Ectodermal cell (in vitro differentiated cells): Measurements from ENCODE around the gene CDH7.

ENCODE experiments used
- H3K27ac ChIP-seq: 2 replicates; pipeline ENCODE4 v1.7.0; 2013; ENCODE audit warnings: mild to moderate bottlenecking, low read depth, low read length; ENCODE audit not compliant: insufficient read depth, poor library complexity, severe bottlenecking
- H3K27me3 ChIP-seq: 2 replicates; pipeline ENCODE4 v1.7.0; 2013; ENCODE audit warnings: mild to moderate bottlenecking, low read length; ENCODE audit not compliant: insufficient read depth, control insufficient read depth, poor library complexity, severe bottlenecking
- H3K36me3 ChIP-seq: one replicate; pipeline ENCODE4 v1.7.0; 2013; ENCODE audit warnings: low read length; ENCODE audit not compliant: control insufficient read depth, insufficient read depth
- H3K4me1 ChIP-seq: one replicate; pipeline ENCODE4 v1.7.0; 2013; ENCODE audit warnings: low read length; ENCODE audit not compliant: control insufficient read depth, insufficient read depth
- H3K4me3 ChIP-seq: 2 replicates; pipeline ENCODE4 v1.7.0; 2013; ENCODE audit warnings: low read depth, low read length, control low read depth; ENCODE audit not compliant: insufficient read depth
- H3K9me3 ChIP-seq: 2 replicates; pipeline ENCODE4 v1.7.0; 2013; ENCODE audit warnings: mild to moderate bottlenecking, low read length, moderate library complexity; ENCODE audit not compliant: control insufficient read depth
- WGBS, 2 experiments: methylation state at CpG; one replicate each; pipeline ENCODE4 v1.1.7; 2013; ENCODE audit warnings: missing lambda C conversion rate in 2 of 2; 5-methylcytosine and 5-hydroxymethylcytosine counted together

The CDH7 gene

GRCh38 chr18:65767406-65767805 lies 16.6 kb downstream of the CDH7 start:
- Histone ChIP-seq H3K4me3 (no peak overlapping the region), H3K4me1 (no peaks in the 10 kb centered on the region), H3K36me3 (no peaks in the 10 kb centered on the region), H3K27ac (no peak overlapping the region), H3K27me3 (no peaks in the 10 kb centered on the region), H3K9me3 (no peaks in the 10 kb centered on the region)
- 83 to 93% methylated on average over 1 to 2 of the region's 2 CpGs for WGBS, 2 experiments

GRCh38 chr18:65768120-65768778 lies 17.4 kb downstream of the CDH7 start:
- no peaks in the 10 kb centered on the region for H3K9me3 ChIP-seq
- WGBS, 2 experiments, result 90 to 95% methylated on average over 15 of the region's 15 CpGs
- H3K27ac ChIP-seq, result no peak overlapping the region
- H3K4me1 ChIP-seq, result no peaks in the 10 kb centered on the region
- no peak overlapping the region for H3K4me3 ChIP-seq
- H3K27me3 ChIP-seq, result no peaks in the 10 kb centered on the region
- H3K36me3 ChIP-seq, result no peaks in the 10 kb centered on the region

GRCh38 chr18:65769652-65770051 lies 18.8 kb downstream of the CDH7 start:
- Histone ChIP-seq H3K4me3 (no peak overlapping the region), H3K9me3 (no peaks in the 10 kb centered on the region), H3K4me1 (no peaks in the 10 kb centered on the region), H3K36me3 (no peaks in the 10 kb centered on the region), H3K27ac (no peak overlapping the region), H3K27me3 (no peaks in the 10 kb centered on the region)
- WGBS, 2 experiments, result 87 to 94% methylated on average over 2 to 4 of the region's 4 CpGs

DNA sequence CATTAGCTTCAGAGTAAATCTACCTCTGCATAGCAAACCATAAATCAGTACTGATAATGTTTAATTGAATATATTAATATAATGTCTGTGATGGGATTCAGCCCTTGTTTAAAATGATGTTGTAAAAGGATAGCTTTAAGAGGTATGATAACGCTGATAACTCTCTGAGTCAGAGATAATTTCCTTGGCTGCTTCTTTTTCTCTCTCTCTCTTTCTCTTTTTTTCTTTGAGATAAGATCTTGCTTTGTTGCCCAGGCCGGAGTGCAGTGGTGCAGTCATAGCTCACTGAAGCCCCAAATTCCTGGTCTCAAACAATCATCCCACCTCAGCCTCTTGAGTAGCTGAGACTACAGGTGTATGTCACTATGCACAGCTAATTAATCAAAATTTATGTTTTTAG lies 35.7 kb downstream of the CDH7 start:
- Histone ChIP-seq H3K4me1 (no peaks in the 10 kb centered on the region), H3K36me3 (no peaks in the 10 kb centered on the region), H3K27ac (no peak overlapping the region), H3K4me3 (no peak overlapping the region), H3K27me3 (no peaks in the 10 kb centered on the region), H3K9me3 (no peaks in the 10 kb centered on the region)
- WGBS, 2 experiments, result 92 to 96% methylated on average over 1 to 2 of the region's 2 CpGs

DNA sequence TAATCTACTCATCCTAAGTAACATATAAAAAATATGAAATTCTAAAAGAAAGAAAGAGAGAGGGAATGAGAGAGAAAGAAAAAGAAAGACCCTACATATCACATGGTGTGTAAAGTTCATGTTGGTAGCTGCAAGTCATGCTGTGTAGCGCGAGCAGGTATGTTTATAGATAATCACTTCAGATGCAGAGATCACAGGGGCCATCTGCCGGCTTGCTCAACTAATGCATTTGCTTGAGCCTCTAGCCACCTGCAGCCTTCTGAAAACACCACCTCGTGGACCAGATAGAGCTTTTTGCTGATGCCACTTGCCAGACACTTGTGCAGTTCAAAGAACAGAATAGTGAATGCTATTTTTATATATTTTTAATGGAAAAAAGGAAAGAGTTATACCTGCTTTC lies 37.6 kb downstream of the CDH7 start:
- H3K36me3 ChIP-seq, result no peaks in the 10 kb centered on the region
- no peak overlapping the region for H3K4me3 ChIP-seq
- H3K27ac ChIP-seq, result no peak overlapping the region
- no peaks in the 10 kb centered on the region for H3K9me3 ChIP-seq
- 85 to 94% methylated on average over 4 of the region's 4 CpGs for WGBS, 2 experiments
- H3K27me3 ChIP-seq, result no peaks in the 10 kb centered on the region
- H3K4me1 ChIP-seq, result no peaks in the 10 kb centered on the region

GRCh38 chr18:65790604-65791003 lies 39.8 kb downstream of the CDH7 start:
- 86 to 92% methylated on average over 4 of the region's 4 CpGs for WGBS, 2 experiments
- H3K36me3 ChIP-seq, result no peaks in the 10 kb centered on the region
- no peak overlapping the region for H3K27ac ChIP-seq
- no peaks in the 10 kb centered on the region for H3K4me1 ChIP-seq
- H3K9me3 ChIP-seq, result no peaks in the 10 kb centered on the region
- no peaks in the 10 kb centered on the region for H3K27me3 ChIP-seq
- no peak overlapping the region for H3K4me3 ChIP-seq

DNA sequence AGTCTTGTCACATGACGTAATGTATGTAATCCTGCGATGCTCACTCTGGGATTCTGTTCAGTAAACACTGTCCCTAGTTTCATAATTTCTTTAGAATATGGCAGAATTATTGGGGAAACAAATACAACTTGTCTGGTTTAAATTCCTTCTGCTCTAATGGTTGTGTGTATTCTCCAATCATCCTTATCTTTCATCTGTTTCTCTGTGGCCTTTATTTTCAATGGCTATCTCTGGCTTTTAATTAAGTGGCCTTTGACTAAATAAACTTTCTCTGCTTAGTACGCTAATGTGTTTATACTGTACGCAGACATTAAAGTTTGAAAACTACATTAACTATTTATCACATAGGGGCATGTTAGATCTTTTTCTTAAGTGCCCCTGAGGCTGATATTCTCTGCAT lies 40.9 kb downstream of the CDH7 start:
- Histone ChIP-seq H3K9me3 (no peaks in the 10 kb centered on the region), H3K4me1 (no peaks in the 10 kb centered on the region), H3K36me3 (no peaks in the 10 kb centered on the region), H3K4me3 (no peak overlapping the region), H3K27ac (no peak overlapping the region), H3K27me3 (no peaks in the 10 kb centered on the region)
- WGBS, 2 experiments, result 94 to 95% methylated on average over 2 to 4 of the region's 4 CpGs

DNA sequence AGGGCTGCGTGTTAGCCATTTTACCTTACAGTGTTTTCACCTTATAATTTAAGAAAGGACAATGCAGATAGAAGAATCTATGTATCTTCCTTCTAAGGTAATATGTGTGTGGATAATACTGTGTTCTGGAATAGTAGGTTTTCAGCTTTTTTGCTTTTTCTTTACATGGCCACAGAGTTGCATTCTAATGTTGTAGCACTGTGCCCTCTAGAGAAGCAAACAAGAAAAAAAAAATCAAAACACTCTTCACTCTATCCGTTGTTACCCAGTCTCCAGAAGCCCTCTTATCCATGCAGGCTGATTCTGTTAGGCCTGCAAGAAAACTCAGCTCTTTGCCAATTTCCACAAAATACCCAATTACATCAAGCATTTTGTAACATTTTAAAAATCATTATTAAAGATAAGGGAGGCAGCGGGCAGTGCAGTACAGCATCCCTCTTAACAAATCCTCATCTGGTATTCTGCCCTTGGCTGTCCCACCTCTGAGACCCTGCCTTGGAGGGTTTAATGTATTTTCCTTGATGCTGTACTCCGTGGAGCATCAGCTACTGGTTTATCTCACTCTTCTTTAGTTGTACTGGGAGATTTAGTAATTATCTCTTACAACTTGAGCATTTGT lies 41.8 kb downstream of the CDH7 start:
- no peak overlapping the region for H3K4me3 ChIP-seq
- WGBS, 2 experiments, result 73 to 91% methylated on average over 2 to 4 of the region's 4 CpGs
- no peaks in the 10 kb centered on the region for H3K4me1 ChIP-seq
- no peak overlapping the region for H3K27ac ChIP-seq
- no peaks in the 10 kb centered on the region for H3K27me3 ChIP-seq
- H3K9me3 ChIP-seq, result no peaks in the 10 kb centered on the region
- no peaks in the 10 kb centered on the region for H3K36me3 ChIP-seq

DNA sequence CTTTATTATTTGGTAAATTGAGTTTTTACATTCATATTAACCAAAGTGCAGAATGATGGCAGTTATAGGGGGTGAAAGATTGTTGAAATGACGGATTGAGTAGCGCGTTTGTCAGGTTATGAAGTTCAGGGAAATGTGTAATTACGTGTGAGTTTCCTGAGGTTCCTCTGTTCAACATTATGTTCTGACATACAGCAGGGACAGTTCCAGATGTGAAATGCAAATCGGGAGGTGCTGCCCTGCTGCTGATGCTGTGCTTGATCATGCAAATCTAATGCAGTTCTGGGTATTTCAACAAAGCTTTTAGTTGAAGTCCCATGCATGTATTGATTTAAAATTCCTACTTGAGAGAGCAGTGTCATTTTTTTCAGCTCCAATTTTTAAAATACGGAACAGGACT lies 57.9 kb downstream of the CDH7 start:
- no peaks in the 10 kb centered on the region for H3K4me1 ChIP-seq
- WGBS, 2 experiments, result 92 to 93% methylated on average over 6 of the region's 6 CpGs
- no peaks in the 10 kb centered on the region for H3K36me3 ChIP-seq
- no peak overlapping the region for H3K27ac ChIP-seq
- H3K4me3 ChIP-seq, result no peak overlapping the region
- no peaks in the 10 kb centered on the region for H3K9me3 ChIP-seq
- no peaks in the 10 kb centered on the region for H3K27me3 ChIP-seq

DNA sequence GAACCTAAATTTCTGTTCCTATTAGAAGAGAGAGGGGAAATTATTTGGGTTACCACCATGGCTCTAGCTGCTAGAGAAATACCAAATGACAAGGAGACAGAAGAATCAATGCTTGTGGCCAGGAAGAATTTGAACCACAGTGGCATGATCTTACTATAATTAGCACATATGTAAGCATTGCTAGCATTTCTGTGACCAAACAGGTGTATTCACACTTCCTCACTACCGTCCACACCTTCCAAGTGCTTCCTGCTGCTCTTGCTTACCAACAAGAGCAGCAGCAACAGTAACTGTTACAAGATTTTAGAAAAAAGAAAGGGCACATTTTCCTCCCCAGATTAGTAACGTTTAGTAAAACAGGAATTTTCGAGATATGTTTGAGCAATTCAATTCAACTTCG lies 60.5 kb downstream of the CDH7 start:
- WGBS, 2 experiments, result 90 to 94% methylated on average over 4 of the region's 4 CpGs
- no peaks in the 10 kb centered on the region for H3K36me3 ChIP-seq
- no peaks in the 10 kb centered on the region for H3K27me3 ChIP-seq

More for the DNA sequence above, 60.5 kb downstream of the CDH7 start:
- no peaks in the 10 kb centered on the region for H3K9me3 ChIP-seq
- no peaks in the 10 kb centered on the region for H3K4me1 ChIP-seq
- no peak overlapping the region for H3K27ac ChIP-seq
- no peak overlapping the region for H3K4me3 ChIP-seq
